ENCODE results near the gene CDK19. TPM values are rescaled to one million over a fixed set of nuclear protein-coding genes. Genes with fewer than 3 reads are reported as not detected.

Gene CDK19
- total and polyA plus RNA-seq, 2 experiments from 2014 or later = 3.3 to 11.2 TPM

- no peak for DNase-seq
- Histone ChIP-seq H3K36me3 (ENCODE audit: low read depth) (no peaks in the 10 kb centered on the region), H3K4me3 (no peak overlapping the region), H3K9ac (no peak overlapping the region), H3K79me2 (ENCODE audit: insufficient read depth) (no peaks in the 10 kb centered on the region), H2AFZ (no peak overlapping the region), H3F3A (ENCODE audit: insufficient read depth) (peaks cover 8% of the 10 kb centered on the region; the same call in 1 of the 2 replicates), H3K27ac (no peak overlapping the region), H3K27me3 (replicated peaks; ENCODE audit: insufficient read depth) (no peaks in the 10 kb centered on the region), H4K20me1 (ENCODE audit: insufficient read depth) (no peaks in the 10 kb centered on the region), H3K9me2 (ENCODE audit: insufficient read depth) (no peaks in the 10 kb centered on the region), H3K9me3 (ENCODE audit: low read depth) (no peaks in the 10 kb centered on the region), H3K4me2 (ENCODE audit: unreplicated experiment) (no peak overlapping the region), H3K4me1 (ENCODE audit: insufficient read depth) (no peaks in the 10 kb centered on the region)
- 67 to 71% methylated on average over 5 of the region's 5 CpGs for WGBS, 2 experiments (ENCODE audit: low coverage in 1 of 2, low lambda C conversion rate in 2 of 2, missing lambda C conversion rate in 2 of 2)
- in situ Hi-C loops (cut with MboI) = no loop called here
- TF ChIP-seq EZH2 (IDR thresholded peaks at IDR 0.05; ENCODE audit: insufficient read depth, poor library complexity, severe bottlenecking) = no peak
- no peak for TF ChIP-seq EZH2phosphoT487 (IDR thresholded peaks at IDR 0.05; ENCODE audit: insufficient read depth, low read depth)
These were observed 239.3 kb downstream of the CDK19 start for GRCh38 chr6:110575925-110576463.

- Histone ChIP-seq H3K27me3 (replicated peaks; ENCODE audit: insufficient read depth) (no peaks in the 10 kb centered on the region), H3K9me3 (ENCODE audit: low read depth) (no peaks in the 10 kb centered on the region), H3K27ac (no peak overlapping the region), H3K4me2 (ENCODE audit: unreplicated experiment) (no peak overlapping the region), H3K9me2 (ENCODE audit: insufficient read depth) (no peaks in the 10 kb centered on the region), H3F3A (ENCODE audit: insufficient read depth) (peaks cover 8% of the 10 kb centered on the region; the same call in 1 of the 2 replicates), H3K36me3 (ENCODE audit: low read depth) (no peaks in the 10 kb centered on the region), H3K79me2 (ENCODE audit: insufficient read depth) (no peaks in the 10 kb centered on the region), H3K9ac (no peak overlapping the region), H3K4me3 (no peak overlapping the region), H3K4me1 (ENCODE audit: insufficient read depth) (no peaks in the 10 kb centered on the region), H2AFZ (no peak overlapping the region), H4K20me1 (ENCODE audit: insufficient read depth) (no peaks in the 10 kb centered on the region)
- DNase-seq = no peak
- WGBS, 2 experiments (ENCODE audit: low coverage in 1 of 2, low lambda C conversion rate in 2 of 2, missing lambda C conversion rate in 2 of 2) = 62 to 65% methylated on average over 3 of the region's 3 CpGs
- TF ChIP-seq EZH2phosphoT487 (IDR thresholded peaks at IDR 0.05; ENCODE audit: insufficient read depth, low read depth) = no peak
- no peak for TF ChIP-seq EZH2 (IDR thresholded peaks at IDR 0.05; ENCODE audit: insufficient read depth, poor library complexity, severe bottlenecking)
- in situ Hi-C loops (cut with MboI) = no loop called here
These were observed 240.5 kb downstream of the CDK19 start for GRCh38 chr6:110574817-110575216.

GRCh38 chr6:110573537-110573936, 241.7 kb downstream of the CDK19 start:
- H3K27ac ChIP-seq = no peak overlapping the region
- in situ Hi-C loops (cut with MboI) = no loop called here
- DNase-seq = no peak

GRCh38 chr6:110573136-110573535, 242.1 kb downstream of the CDK19 start:
- Histone ChIP-seq H3K36me3 (ENCODE audit: low read depth) (no peaks in the 10 kb centered on the region), H4K20me1 (ENCODE audit: insufficient read depth) (no peaks in the 10 kb centered on the region)

More at GRCh38 chr6:110573537-110573936, 241.7 kb downstream of the CDK19 start:
- Histone ChIP-seq H3K4me2 (ENCODE audit: unreplicated experiment) (no peak overlapping the region), H3K9me3 (ENCODE audit: low read depth) (no peaks in the 10 kb centered on the region), H2AFZ (no peak overlapping the region), H3K4me1 (ENCODE audit: insufficient read depth) (no peaks in the 10 kb centered on the region), H3K4me3 (no peak overlapping the region), H3K9ac (no peak overlapping the region), H3K9me2 (ENCODE audit: insufficient read depth) (no peaks in the 10 kb centered on the region), H3K27me3 (replicated peaks; ENCODE audit: insufficient read depth) (no peaks in the 10 kb centered on the region), H3K36me3 (ENCODE audit: low read depth) (no peaks in the 10 kb centered on the region), H3K79me2 (ENCODE audit: insufficient read depth) (no peaks in the 10 kb centered on the region), H4K20me1 (ENCODE audit: insufficient read depth) (no peaks in the 10 kb centered on the region), H3F3A (ENCODE audit: insufficient read depth) (peaks cover 8% of the 10 kb centered on the region; the same call in 1 of the 2 replicates)
- TF ChIP-seq EZH2phosphoT487 (IDR thresholded peaks at IDR 0.05; ENCODE audit: insufficient read depth, low read depth) = no peak
- no peak for TF ChIP-seq EZH2 (IDR thresholded peaks at IDR 0.05; ENCODE audit: insufficient read depth, poor library complexity, severe bottlenecking)
- WGBS, 2 experiments (ENCODE audit: low coverage in 1 of 2, low lambda C conversion rate in 2 of 2, missing lambda C conversion rate in 2 of 2) = 59 to 61% methylated on average over 2 of the region's 2 CpGs

More at GRCh38 chr6:110573136-110573535, 242.1 kb downstream of the CDK19 start:
- Histone ChIP-seq H3K9me2 (ENCODE audit: insufficient read depth) (no peaks in the 10 kb centered on the region), H3K9ac (no peak overlapping the region), H2AFZ (no peak overlapping the region), H3K9me3 (ENCODE audit: low read depth) (no peaks in the 10 kb centered on the region), H3K79me2 (ENCODE audit: insufficient read depth) (no peaks in the 10 kb centered on the region), H3K27me3 (replicated peaks; ENCODE audit: insufficient read depth) (no peaks in the 10 kb centered on the region), H3F3A (ENCODE audit: insufficient read depth) (peaks cover 8% of the 10 kb centered on the region; the same call in 1 of the 2 replicates), H3K4me2 (ENCODE audit: unreplicated experiment) (no peak overlapping the region), H3K4me3 (no peak overlapping the region), H3K4me1 (ENCODE audit: insufficient read depth) (no peaks in the 10 kb centered on the region), H3K27ac (no peak overlapping the region)
- DNase-seq = peak; percentile 47
- in situ Hi-C loops (cut with MboI) = no loop called here
- no peak for TF ChIP-seq EZH2phosphoT487 (IDR thresholded peaks at IDR 0.05; ENCODE audit: insufficient read depth, low read depth)
- TF ChIP-seq EZH2 (IDR thresholded peaks at IDR 0.05; ENCODE audit: insufficient read depth, poor library complexity, severe bottlenecking) = no peak

All from GM23248 (cell line).